ENCODE results near the gene SLC25A18. TPM values are rescaled to one million over a fixed set of nuclear protein-coding genes. Genes with fewer than 3 reads are reported as not detected.

The SLC25A18 gene
- total RNA-seq, 1 donor from 2014 or later = 0.27 TPM

- intact Hi-C loops (cut with micrococcal nuclease) = no loop called here
- Mint-ChIP-seq H3K9me3 (no peaks in the 10 kb centered on the region), H3K27ac (no peak overlapping the region), H3K36me3 (ENCODE audit: low read depth) (peaks cover 49% of the 10 kb centered on the region), H3K4me1 (no peaks in the 10 kb centered on the region), H3K27me3 (no peaks in the 10 kb centered on the region), H3K4me3 (no peak overlapping the region)
- DNase-seq (no peak), ATAC-seq (ENCODE audit: low read depth) (no peak)
- ChIA-PET CTCF (no interaction called here), POLR2A (interaction anchor here (0.9 kb wide), 1 partner anchor 17 kb away, joined by 4 read pairs; no protein-coding TSS in a partner anchor)
- TF ChIP-seq, protein P1, sequence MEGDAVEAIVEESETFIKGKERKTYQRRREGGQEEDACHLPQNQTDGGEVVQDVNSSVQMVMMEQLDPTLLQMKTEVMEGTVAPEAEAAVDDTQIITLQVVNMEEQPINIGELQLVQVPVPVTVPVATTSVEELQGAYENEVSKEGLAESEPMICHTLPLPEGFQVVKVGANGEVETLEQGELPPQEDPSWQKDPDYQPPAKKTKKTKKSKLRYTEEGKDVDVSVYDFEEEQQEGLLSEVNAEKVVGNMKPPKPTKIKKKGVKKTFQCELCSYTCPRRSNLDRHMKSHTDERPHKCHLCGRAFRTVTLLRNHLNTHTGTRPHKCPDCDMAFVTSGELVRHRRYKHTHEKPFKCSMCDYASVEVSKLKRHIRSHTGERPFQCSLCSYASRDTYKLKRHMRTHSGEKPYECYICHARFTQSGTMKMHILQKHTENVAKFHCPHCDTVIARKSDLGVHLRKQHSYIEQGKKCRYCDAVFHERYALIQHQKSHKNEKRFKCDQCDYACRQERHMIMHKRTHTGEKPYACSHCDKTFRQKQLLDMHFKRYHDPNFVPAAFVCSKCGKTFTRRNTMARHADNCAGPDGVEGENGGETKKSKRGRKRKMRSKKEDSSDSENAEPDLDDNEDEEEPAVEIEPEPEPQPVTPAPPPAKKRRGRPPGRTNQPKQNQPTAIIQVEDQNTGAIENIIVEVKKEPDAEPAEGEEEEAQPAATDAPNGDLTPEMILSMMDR (IDR thresholded peaks at IDR 0.05) = no peak
Measured at GRCh38 chr22:17612057-17612456, 48.8 kb downstream of the SLC25A18 start.

DNA sequence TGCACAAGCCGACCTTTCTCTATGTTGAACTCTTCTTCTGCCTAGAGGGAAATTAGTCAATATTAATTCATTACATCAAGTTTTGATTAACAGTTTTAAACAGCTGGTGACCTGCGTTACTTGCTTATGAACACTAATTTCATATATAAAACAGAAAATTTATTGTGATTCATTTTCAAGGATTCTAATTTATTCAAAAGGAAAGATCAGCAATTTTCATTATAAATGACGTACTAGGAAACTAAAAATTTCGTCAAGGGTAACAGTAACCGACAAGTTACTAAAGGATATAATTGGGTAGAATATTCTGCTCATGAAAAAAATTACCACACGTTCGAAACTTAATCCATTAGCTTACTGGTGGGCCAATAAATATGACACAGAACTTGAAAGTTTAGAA lies 50.0 kb downstream of the SLC25A18 start:
- ATAC-seq (ENCODE audit: low read depth) = no peak
- CTCF ChIA-PET = no interaction called here
- POLR2A ChIA-PET = no interaction called here
- H3K4me3 Mint-ChIP-seq = no peak overlapping the region
- H3K4me1 Mint-ChIP-seq = no peaks in the 10 kb centered on the region
- H3K9me3 Mint-ChIP-seq = no peaks in the 10 kb centered on the region
- TF ChIP-seq, protein P1 (IDR thresholded peaks at IDR 0.05) = no peak
- H3K36me3 Mint-ChIP-seq (ENCODE audit: low read depth) = peaks cover 58% of the 10 kb centered on the region
- H3K27ac Mint-ChIP-seq = no peak overlapping the region
- intact Hi-C loops (cut with micrococcal nuclease) = no loop called here
- no peaks in the 10 kb centered on the region for H3K27me3 Mint-ChIP-seq
- DNase-seq = no peak

GRCh38 chr22:17627961-17628405 lies 64.7 kb downstream of the SLC25A18 start:
- intact Hi-C loops (cut with micrococcal nuclease) = loop anchor here (1.0 kb wide), 3 partner anchors 10 to 449 kb away; partner anchors contain the start of genes BCL2L13 and PEX26
- POLR2A ChIA-PET = interaction anchor here (0.7 to 1.7 kb wide), 4 partner anchors 11 to 428 kb away, joined by 5 to 9 read pairs (median 7); partner anchors contain the start of gene BCL2L13

DNA sequence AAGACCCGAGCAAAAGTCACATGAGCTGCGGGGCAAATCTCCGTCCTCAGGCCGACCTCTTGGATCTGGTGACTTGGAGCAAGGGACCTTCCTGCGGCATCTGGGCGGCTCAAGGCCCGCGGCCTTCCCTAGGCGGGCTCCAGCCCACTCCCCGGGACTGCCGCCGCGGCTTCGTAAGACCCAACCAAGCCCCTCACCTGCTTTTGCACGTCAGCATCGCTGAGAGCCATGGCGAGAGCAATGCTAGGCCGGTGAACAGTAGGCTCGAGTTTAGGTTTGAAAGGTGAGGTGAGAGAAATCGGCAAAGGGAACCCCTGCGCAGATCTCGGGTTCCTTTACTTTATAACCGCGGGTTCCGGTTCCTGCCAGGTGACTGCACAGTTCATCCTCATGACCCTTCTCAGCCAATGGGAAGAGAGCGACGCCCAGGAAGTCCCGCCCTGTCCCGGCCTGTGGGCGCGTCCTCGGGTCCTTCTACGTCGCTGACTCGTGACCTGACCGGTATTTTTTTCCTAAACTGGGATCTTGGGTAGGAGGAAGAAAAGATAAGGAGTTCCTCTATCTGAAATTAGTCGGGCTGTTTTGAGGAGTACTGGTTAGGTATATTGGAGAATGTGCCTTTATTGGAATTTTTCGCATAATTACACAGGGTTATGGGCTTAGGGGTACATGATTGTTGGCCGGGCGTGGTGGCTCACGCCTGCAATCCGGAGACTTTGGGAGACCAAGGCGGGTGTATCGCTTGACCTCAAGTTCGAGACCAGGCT lies 65.3 kb downstream of the SLC25A18 start, which contains the start of gene ATP6V1E1:
Gene ATP6V1E1 (minus strand): TSS at position 344 of the 767 bp plus-strand sequence. CDS start 114 bp downstream, at position 230.
- CTCF ChIA-PET = no interaction called here
- peak; percentile 100 for ATAC-seq (ENCODE audit: low read depth)
- POLR2A ChIA-PET = interaction anchor here (0.7 to 1.7 kb wide), 4 partner anchors 11 to 427 kb away, joined by 3 to 9 read pairs (median 7); partner anchors contain the start of gene BCL2L13

More at GRCh38 chr22:17627961-17628405, 64.7 kb downstream of the SLC25A18 start:
- Mint-ChIP-seq H3K27ac (peak overlapping the region; percentile 97), H3K36me3 (ENCODE audit: low read depth) (peaks cover 33% of the 10 kb centered on the region), H3K4me3 (peak overlapping the region; percentile 98), H3K9me3 (no peaks in the 10 kb centered on the region), H3K27me3 (no peaks in the 10 kb centered on the region), H3K4me1 (peaks cover 32% of the 10 kb centered on the region)
- CTCF ChIA-PET = no interaction called here
- TF ChIP-seq, protein P1 (IDR thresholded peaks at IDR 0.05) = no peak
- ATAC-seq (ENCODE audit: low read depth) (no peak), DNase-seq (no peak)

More for the DNA sequence above, 65.3 kb downstream of the SLC25A18 start, which contains the start of gene ATP6V1E1:
- DNase-seq = peak; percentile 94
- Mint-ChIP-seq H3K27ac (peak within 1 kb of the TSS; percentile 97), H3K9me3 (no peaks in the 10 kb centered on the region), H3K4me3 (peak within 1 kb of the TSS; percentile 98), H3K36me3 (ENCODE audit: low read depth) (peaks cover 29% of the 10 kb centered on the region), H3K27me3 (no peaks in the 10 kb centered on the region), H3K4me1 (peaks cover 32% of the 10 kb centered on the region)
- intact Hi-C loops (cut with micrococcal nuclease) = loop anchor here (1.0 kb wide), 3 partner anchors 10 to 449 kb away; partner anchors contain the start of genes BCL2L13 and PEX26
- TF ChIP-seq, protein P1 (IDR thresholded peaks at IDR 0.05) = no peak

All from activated B cell treated with CpG ODN at 0.5 μM for 24 hours (primary cell).